Measurements from ENCODE around the gene QPRT.
"Not testable (repeated sequence)": the region's sequence is repeated elsewhere in the genome, so short reads cannot be mapped to it uniquely, and the experiment has no call there.

The QPRT gene

DNA sequence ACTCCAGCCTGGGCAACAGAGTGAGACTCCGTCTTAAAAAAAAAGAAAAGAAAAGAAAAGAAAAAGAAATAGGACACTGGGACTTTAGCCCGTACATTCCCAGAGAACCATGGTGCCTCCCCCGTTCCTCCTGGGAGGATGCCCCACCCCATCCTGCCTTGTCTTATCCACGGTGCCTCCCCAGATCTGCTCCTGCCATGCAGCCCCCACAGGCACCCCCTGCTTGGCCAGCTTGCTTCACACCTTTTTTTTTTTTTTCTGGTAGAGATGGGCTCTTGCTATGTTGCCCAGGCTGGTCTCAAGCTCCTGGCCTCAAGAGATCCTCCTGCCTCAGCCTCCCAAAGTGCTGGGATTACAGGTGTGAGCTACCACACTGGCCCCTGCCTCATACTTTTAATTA, 67.5 kb downstream of the QPRT start:
- not testable (repeated sequence) for DNase-seq (ENCODE audit: low read depth)
